Measurements from ENCODE around the gene MADD. TPM values are rescaled to one million over a fixed set of nuclear protein-coding genes. Genes with fewer than 3 reads are reported as not detected.

The MADD gene
- total RNA-seq, 2 donors from 2014 or later: 22.8 to 41.2 TPM

- Histone ChIP-seq H3K9me3 (no peaks in the 10 kb centered on the region), H3K4me3 (no peak overlapping the region), H3K27me3 (no peaks in the 10 kb centered on the region), H3K4me1 (peaks cover 1% of the 10 kb centered on the region), H3K27ac (no peak overlapping the region), H3K36me3 (replicated peaks in 1 of 2; ENCODE audit: insufficient read depth in 1 of 2, low read depth in 2 of 2) (no peaks in the 10 kb centered on the region)
- WGBS, 2 donors: 86 to 91% methylated on average over 5 to 18 of the region's 18 CpGs
- intact Hi-C loops (cut with DNase I): no loop called here
- ATAC-seq: no peak
- TF ChIP-seq POLR2A (IDR thresholded peaks at IDR 0.05) (no peak), CTCF (IDR thresholded peaks at IDR 0.05) (no peak)
- DNase-seq: no peak
These were observed 76.1 kb downstream of the MADD start for GRCh38 chr11:47345890-47346563.

- H3K9me3 ChIP-seq: no peaks in the 10 kb centered on the region
- ATAC-seq (no peak), DNase-seq (no peak)
- intact Hi-C loops (cut with DNase I): no loop called here
- H3K4me3 ChIP-seq: no peak overlapping the region
- H3K4me1 ChIP-seq: peaks cover 12% of the 10 kb centered on the region
- TF ChIP-seq POLR2A (IDR thresholded peaks at IDR 0.05) (no peak), CTCF (IDR thresholded peaks at IDR 0.05) (no peak)
- 84% methylated on average over 5 of the region's 5 CpGs; no CpG with 5 or more reads in 1 of the 2 donors for WGBS, 2 donors
- no peak overlapping the region for H3K27ac ChIP-seq
- no peaks in the 10 kb centered on the region for H3K36me3 ChIP-seq (replicated peaks in 1 of 2; ENCODE audit: insufficient read depth in 1 of 2, low read depth in 2 of 2)
- H3K27me3 ChIP-seq: no peaks in the 10 kb centered on the region
These were observed 77.2 kb downstream of the MADD start for GRCh38 chr11:47347137-47347536.

GRCh38 chr11:47348131-47348802 lies 78.3 kb downstream of the MADD start:
- Histone ChIP-seq H3K4me3 (no peak overlapping the region), H3K9me3 (no peaks in the 10 kb centered on the region), H3K27ac (no peak overlapping the region), H3K4me1 (peaks cover 21% of the 10 kb centered on the region), H3K36me3 (replicated peaks in 1 of 2; ENCODE audit: insufficient read depth in 1 of 2, low read depth in 2 of 2) (no peaks in the 10 kb centered on the region), H3K27me3 (no peaks in the 10 kb centered on the region)
- WGBS, 2 donors: 82 to 88% methylated on average over 16 to 24 of the region's 24 CpGs
- intact Hi-C loops (cut with DNase I): no loop called here
- DNase-seq (no peak), ATAC-seq (no peak)
- no peak for TF ChIP-seq POLR2A (IDR thresholded peaks at IDR 0.05)
- TF ChIP-seq CTCF (IDR thresholded peaks at IDR 0.05): no peak

- H3K36me3 ChIP-seq (replicated peaks in 1 of 2; ENCODE audit: insufficient read depth in 1 of 2, low read depth in 2 of 2): no peaks in the 10 kb centered on the region
- DNase-seq: no peak
- no peaks in the 10 kb centered on the region for H3K27me3 ChIP-seq
- intact Hi-C loops (cut with DNase I): no loop called here
- no peak overlapping the region for H3K27ac ChIP-seq
- no peak overlapping the region for H3K4me3 ChIP-seq
- no peak for ATAC-seq
- 70 to 75% methylated on average over 8 of the region's 8 CpGs for WGBS, 2 donors
- no peak for TF ChIP-seq POLR2A (IDR thresholded peaks at IDR 0.05)
- no peak for TF ChIP-seq CTCF (IDR thresholded peaks at IDR 0.05)
- peaks cover 21% of the 10 kb centered on the region for H3K4me1 ChIP-seq
- H3K9me3 ChIP-seq: no peaks in the 10 kb centered on the region
These were observed 78.9 kb downstream of the MADD start for GRCh38 chr11:47348859-47349258.
